NCI-H1105 treated with DMSO at 0.1 percent for 48 hours (cell line): ENCODE data around the gene MRPS34.
"Not testable (repeated sequence)": the region's sequence is repeated elsewhere in the genome, so short reads cannot be mapped to it uniquely, and the experiment has no call there.

Source experiments
- DNase-seq: peaks from one replicate; lab custom pipeline; 2025; lab: John Stamatoyannopoulos, UW

MRPS34 gene

GRCh38 chr16:1749152-1750117 is 23.5 kb downstream of the MRPS34 start:
- no peak for DNase-seq

DNA sequence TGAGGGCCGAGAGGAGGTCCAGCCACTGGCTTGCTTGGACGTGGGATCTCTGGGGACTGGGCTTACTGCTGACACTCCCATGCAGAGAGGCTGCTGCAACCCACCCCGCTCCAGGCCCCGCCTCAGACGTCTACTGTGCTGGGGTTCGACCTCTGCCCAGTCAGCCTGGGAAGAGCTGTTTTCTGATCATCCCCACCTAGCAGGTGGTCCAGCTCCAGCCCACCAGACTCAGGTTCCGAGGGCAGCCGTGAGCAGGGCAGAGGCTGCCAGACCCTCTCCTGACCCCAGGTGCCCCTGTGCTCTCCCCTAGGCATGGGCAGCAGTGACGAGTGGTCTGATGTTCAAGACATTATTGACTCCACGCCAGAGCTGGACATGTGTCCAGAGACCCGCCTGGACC is 25.0 kb downstream of the MRPS34 start:
- no peak for DNase-seq

- DNase-seq, result no peak
Observed at GRCh38 chr16:1746693-1747195, 26.2 kb downstream of the MRPS34 start.

DNA sequence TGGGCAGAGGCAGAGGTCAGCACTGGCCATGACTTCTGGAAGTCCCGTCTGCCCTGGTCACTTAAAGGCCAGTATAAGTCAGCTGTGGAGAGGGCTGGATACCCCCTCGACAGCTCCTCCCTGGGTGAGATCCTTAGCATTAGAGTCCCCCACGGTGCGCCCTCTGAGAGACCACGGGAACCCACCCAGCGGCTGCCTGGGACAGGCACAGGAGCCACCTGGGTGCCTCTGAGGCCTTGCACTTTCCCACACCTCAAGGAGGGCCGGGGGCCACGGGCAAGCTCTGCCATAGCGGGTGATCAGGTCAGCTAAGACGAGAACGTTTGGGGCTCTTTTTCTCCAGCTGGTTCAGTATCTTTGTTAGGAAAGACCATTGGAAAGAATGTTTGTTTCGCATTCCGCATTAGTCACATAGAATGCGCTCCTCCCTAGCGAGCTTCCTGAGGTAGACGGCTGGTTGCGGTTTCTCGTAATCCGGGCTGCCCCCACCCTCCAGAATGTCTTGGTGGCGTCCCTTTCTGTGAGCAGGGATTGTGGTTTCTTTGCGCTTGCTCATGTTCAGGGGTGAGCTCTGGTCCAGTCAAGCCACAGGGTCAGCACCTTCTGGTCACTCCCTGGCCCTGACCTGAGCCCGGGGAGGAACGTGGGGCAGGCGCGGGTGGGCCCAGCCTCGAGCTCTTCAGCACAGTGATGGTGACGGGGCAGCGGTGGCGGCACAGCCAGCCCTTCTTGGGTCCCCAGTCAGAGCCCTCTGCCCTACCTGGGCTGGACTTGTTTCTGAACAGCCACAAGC is 26.8 kb downstream of the MRPS34 start:
- DNase-seq, result no peak

DNA sequence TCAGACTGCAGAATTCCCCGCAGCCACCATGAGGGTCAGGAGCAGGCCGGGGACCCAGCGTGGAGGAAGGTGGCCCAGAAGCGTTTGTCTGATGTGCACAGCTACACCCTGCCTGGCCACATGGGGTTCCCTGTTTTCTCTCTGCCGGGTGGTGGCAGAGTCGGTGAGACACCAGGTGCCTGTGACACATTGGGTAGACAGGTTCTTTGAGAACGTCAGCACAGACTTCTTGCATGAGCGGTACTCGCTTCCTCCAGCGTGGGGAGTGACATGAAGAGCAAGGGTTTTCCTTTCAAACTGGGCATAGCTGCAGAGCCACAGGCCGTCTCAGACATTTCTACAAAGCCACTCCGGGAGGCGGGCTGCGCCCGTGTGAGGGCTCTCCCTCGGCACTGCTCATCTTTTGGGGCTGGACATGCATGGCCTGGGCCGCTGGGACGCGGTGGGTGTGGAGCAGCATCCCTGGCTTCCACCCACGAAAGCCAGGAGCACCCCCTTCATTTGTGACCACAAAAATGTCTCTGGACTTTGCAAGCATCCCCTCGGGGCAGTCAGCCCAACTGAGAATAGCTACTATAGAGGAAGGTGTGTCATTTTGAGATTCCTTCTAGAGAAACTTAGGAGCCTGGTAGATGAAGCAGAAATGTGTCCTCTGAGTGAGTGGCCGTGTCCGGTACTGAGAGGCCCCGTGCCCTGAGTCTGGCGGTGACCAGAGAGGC is 27.6 kb downstream of the MRPS34 start:
- no peak for DNase-seq

- no peak for DNase-seq
Observed at GRCh38 chr16:1744338-1744840, 28.5 kb downstream of the MRPS34 start.

- no peak for DNase-seq
Observed at GRCh38 chr16:1743376-1744337, 29.3 kb downstream of the MRPS34 start.

- no peak for DNase-seq
Observed at GRCh38 chr16:1741553-1742165, 31.3 kb downstream of the MRPS34 start.

DNA sequence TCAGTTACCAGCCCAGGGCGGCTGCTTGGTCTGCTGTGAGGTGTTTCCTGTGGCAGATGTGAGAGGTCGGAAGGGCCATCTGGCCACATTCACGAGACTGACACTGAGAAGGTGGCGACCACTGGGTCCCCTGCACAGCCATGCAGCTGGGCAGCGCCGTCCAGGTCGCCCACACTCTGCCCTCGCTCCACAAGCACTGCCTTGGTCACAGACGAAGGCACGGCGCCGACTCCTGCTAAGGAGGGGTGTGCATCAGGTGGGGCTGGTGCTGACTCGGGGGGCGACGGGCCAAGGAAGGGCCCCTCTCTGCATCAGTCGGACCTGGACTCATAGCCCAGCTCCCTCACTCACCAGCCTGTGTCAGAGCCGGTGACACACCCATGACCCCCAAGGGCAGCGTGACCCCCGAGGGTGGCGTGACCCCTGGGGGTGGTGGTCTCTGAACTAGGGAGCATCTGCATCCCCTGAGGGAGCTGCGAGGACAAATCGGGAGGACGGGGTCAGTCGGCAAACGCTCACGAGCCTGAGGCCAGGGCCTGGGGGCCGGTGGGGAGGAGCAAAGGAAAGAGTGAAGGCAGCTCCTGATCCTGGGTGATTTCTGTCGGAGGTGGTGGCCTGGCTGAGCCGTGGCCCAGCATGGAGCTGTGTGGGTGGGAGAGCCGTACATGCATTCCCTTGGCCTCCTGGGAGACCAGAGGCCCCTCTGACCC is 32.0 kb downstream of the MRPS34 start:
- DNase-seq, result no peak

- no peak for DNase-seq
Observed at GRCh38 chr16:1740234-1740633, 32.7 kb downstream of the MRPS34 start.

DNA sequence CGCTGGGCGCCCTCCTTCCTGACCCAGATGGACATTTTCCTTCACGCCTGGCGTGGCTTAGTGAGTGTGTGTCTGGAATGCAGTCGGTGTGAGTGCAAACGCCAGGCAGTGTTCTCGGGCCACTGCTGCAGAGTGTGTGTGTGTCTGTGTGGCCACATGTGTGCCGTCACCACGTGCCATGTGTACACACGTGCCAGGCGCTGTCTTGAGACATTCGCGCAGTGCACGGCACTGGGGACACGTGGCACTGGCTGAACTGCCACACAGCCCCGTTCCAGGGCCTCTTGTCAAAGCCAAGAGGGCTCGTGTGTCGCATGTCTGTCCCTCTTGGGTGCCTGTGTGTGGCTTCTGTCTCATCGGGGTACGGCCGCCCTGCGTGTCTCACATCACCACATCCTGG is 38.1 kb downstream of the MRPS34 start:
- DNase-seq, result no peak

- DNase-seq, result no peak
Observed at GRCh38 chr16:1734123-1734522, 38.8 kb downstream of the MRPS34 start.

DNA sequence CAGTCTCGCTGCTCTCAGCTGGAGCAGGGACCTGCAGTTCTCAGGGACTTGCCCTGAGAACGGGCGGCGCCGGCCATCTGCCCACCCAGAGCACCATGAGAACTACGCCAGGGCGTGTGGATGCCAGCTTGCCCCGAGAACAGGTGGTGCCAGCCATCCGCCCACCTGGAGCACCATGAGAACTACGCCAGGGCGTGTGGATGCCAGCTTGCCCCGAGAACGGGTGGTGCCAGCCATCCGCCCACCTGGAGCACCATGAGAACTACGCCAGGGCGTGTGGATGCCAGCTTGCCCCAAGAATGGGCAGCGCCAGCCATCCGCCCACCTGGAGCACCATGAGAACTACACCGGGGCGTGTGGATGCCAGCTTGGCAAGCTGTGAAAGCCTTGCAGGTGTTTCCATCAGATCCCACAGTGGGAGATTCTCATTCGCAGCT is 40.4 kb downstream of the MRPS34 start:
- not testable (repeated sequence) for DNase-seq

DNA sequence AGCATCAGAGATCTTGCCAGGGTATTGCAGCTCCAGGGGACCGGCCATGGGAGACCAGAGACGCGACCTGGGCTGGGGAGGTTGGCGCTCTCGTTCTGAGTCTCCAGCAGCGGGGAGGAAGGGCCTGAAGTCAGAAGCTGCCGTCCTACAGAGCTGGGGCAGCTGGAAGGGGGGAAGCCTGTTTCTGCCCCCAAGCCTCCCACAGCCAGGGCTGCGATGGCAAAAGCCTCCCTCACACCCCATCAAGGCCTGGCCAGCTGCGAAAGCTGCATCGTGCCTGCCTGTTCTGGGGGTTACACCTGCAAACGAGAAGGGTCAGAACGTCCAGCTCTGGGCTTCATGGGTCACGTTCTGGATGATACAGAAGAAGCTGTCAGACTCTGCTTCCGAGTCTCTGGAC is 40.9 kb downstream of the MRPS34 start:
- DNase-seq, result no peak

GRCh38 chr16:1731603-1732002 is 41.3 kb downstream of the MRPS34 start:
- DNase-seq, result no peak

- no peak for DNase-seq
Observed at GRCh38 chr16:1731073-1731472, 41.9 kb downstream of the MRPS34 start.

GRCh38 chr16:1729445-1729844 is 43.5 kb downstream of the MRPS34 start:
- DNase-seq, result no peak

- DNase-seq, result no peak
Observed at GRCh38 chr16:1729026-1729425, 43.9 kb downstream of the MRPS34 start.
